ENCODE data around the gene FHL3. TPM values are rescaled to one million over a fixed set of nuclear protein-coding genes. Genes with fewer than 3 reads are reported as not detected.
"Not testable (repeated sequence)": the region's sequence is repeated elsewhere in the genome, so short reads cannot be mapped to it uniquely, and the experiment has no call there.

The FHL3 gene
- total and polyA plus RNA-seq, 2 of the 4 experiments (the other 2 are of a cell fraction): 11.5 to 27.1 TPM

DNA sequence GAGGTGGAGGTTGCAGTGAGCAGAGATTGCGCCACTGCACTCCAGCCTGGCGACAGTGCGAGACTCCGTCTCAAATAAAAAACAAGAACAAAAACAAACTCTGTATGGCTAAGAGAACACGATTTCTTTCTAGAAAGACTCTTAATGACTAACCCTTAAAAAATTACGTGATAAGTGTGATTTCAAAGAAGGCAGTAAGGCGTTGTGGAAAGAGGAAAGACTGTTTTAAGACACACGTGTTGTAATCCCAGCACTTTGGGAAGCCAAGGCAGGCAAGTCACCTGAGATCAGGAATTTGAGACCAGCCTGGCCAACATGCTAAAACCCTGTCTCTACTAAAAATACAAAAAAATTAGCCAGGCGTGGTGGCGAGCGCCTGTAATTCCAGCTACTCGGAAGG, 41.2 kb downstream of the FHL3 start:
- H3K9me3 ChIP-seq (ENCODE audit: control insufficient read depth, insufficient read depth, low read length); H2BK5ac ChIP-seq (ENCODE audit: low read depth, low read length, poor library complexity, severe bottlenecking); H2AFZ ChIP-seq (replicated peaks; ENCODE audit: low read length, poor library complexity); dilution Hi-C loops (cut with HindIII; ENCODE audit: low sequenced_read_pairs, unreplicated experiment); H3K4ac ChIP-seq (ENCODE audit: low read depth, low read length); in situ Hi-C loops (cut with MboI; ENCODE audit: low sequenced_read_pairs); H2AK5ac ChIP-seq (ENCODE audit: low read depth, low read length); H3K14ac ChIP-seq (replicated peaks; ENCODE audit: low read depth, low read length); ATAC-seq (ENCODE audit: low read depth); H2BK15ac ChIP-seq (ENCODE audit: low read depth, low read length); H3K27me3 ChIP-seq (ENCODE audit: control insufficient read depth, insufficient read depth, low read length); H3K9me1 ChIP-seq (ENCODE audit: insufficient read depth, low read length); H3K18ac ChIP-seq (ENCODE audit: low read depth, low read length); H2AK9ac ChIP-seq (replicated peaks; ENCODE audit: low read depth, low read length, poor library complexity); H3K56ac ChIP-seq (ENCODE audit: extremely low read depth, insufficient read depth, low read length); DNase-seq; H2BK120ac ChIP-seq (ENCODE audit: low read depth, low read length); intact Hi-C loops (cut with micrococcal nuclease); H3K4me3 ChIP-seq (ENCODE audit: insufficient read depth, low read depth, low read length); H3K4me1 ChIP-seq (ENCODE audit: control insufficient read depth, insufficient read depth, low read length); H3K4me2 ChIP-seq (ENCODE audit: low read depth, low read length); H4K20me1 ChIP-seq (ENCODE audit: insufficient read depth, low read length); CTCF ChIA-PET; H3K27ac ChIP-seq (ENCODE audit: insufficient read depth, low read length); H4K91ac ChIP-seq (ENCODE audit: insufficient read depth, low read depth, low read length); BruUV-seq (replicated peaks); POLR2A ChIA-PET (ENCODE audit: unreplicated experiment); H4K8ac ChIP-seq (ENCODE audit: low read depth in 2 of 2, low read length in 2 of 2); H3K9ac ChIP-seq (ENCODE audit: low read depth, low read length); H2BK20ac ChIP-seq (ENCODE audit: low read depth, low read length); H4K5ac ChIP-seq (ENCODE audit: low read depth, low read length); H3K23ac ChIP-seq (ENCODE audit: low read depth, low read length): not testable (repeated sequence)
- WGBS, 2 experiments (ENCODE audit: extremely low coverage in 2 of 2, insufficient read length in 1 of 2): 100% methylated on average over 3 of the region's 12 CpGs; no CpG with 5 or more reads in 1 of the 2 experiments
- H3K36me3 ChIP-seq (ENCODE audit: control insufficient read depth, insufficient read depth, low read length): peaks cover 42% of the 10 kb centered on the region
- H3K79me1 ChIP-seq (ENCODE audit: low read depth in 1 of 2, low read length in 2 of 2): peaks cover 3 to 10% of the 10 kb centered on the region in 2 experiments; a peak in 3 of 4 replicates

All from IMR-90 (cell line).